HG02870 (cell line): ENCODE data around the gene MAP3K20.
"Not testable (repeated sequence)": the region's sequence is repeated elsewhere in the genome, so short reads cannot be mapped to it uniquely, and the experiment has no call there.

ENCODE experiments used
- ATAC-seq: cut with Tn5 transposase; IDR thresholded peaks from one replicate; pipeline ENCODE4 v1.9.1; 2021; ENCODE audit warnings: mild to moderate bottlenecking, moderate library complexity; ENCODE audit not compliant: unreplicated experiment

The MAP3K20 gene

DNA sequence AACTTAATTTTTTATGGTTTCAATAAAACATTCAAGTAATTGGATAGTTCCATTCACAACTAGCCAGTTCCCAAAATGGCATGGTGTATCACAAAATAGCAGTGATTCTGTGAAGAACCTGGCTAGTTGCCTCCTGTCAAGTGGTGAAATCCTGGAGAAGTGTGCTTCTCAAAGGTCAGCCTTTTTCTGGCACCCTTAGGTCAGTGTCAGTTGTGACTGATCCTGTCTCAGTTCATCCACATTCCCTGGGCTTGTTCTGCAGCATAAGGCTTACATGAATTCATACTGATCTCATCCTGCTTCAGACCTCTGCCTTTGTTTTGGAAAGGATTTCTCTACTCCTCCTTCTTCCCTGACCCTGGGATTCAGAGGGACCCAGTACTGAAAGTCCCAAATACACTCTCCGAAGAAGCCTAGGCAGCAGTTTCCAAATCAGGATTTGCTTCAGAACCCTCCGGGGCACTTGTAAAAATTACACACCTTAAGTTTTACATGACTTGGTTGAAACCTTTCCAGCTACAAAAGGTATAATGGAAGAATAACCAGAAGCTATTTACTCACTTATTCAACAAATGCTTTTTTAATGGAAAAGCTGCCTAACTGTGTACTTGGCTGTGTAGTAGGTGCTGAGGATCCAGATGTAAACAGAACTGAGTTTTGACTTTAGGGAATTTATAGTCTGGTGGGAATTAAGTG is 11.0 kb downstream of the MAP3K20 start:
- no peak for ATAC-seq

DNA sequence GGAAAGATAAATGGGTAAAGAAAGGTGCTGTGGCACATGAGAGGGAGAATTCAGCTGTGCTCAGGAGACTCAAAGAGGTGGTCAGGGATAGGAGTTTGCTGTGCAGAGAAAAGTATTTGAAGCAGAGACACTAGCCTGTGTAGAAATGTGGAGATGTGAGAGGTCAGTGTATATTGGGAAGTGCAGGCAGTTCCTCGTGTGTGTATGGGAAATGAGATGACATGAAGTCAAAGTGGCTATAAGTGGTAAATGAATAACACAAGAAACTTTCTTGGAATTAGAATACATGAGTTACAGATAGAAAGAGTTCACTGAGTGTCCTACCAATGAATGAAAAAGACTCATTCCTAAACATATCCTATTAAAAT is 11.6 kb downstream of the MAP3K20 start:
- ATAC-seq = no peak

DNA sequence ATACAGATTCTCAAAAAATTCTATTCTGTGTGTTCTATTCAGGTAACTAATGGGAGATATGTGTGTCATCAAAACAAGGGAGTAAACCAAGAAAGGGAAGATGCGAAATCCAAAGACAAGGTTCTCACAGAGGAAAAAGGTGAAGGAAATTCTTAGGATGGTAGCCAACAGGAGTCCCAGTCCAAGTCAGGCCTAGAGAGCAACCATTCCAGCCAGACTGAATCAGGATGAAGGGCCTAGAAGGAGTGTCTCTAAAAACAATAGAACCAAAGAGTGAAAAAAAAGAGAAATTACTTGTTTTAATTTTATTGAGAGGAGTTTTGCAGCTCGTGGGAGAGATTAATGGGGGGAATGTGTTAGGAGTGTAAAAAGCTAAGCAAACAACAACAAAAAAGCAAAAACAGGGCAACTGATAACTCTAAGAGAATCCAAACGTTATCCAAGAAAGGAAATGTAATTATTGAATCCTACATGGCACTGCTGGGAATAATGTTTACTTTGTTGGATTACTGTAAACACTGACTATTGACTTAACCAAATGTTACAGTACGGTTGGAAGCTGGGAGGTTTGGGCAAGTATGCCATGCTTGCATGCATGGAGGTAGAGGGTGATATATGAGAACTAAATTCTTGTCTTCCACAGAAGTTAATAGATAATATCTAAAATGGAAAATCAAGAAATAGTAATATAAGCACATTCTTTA is 12.3 kb downstream of the MAP3K20 start:
- no peak for ATAC-seq

DNA sequence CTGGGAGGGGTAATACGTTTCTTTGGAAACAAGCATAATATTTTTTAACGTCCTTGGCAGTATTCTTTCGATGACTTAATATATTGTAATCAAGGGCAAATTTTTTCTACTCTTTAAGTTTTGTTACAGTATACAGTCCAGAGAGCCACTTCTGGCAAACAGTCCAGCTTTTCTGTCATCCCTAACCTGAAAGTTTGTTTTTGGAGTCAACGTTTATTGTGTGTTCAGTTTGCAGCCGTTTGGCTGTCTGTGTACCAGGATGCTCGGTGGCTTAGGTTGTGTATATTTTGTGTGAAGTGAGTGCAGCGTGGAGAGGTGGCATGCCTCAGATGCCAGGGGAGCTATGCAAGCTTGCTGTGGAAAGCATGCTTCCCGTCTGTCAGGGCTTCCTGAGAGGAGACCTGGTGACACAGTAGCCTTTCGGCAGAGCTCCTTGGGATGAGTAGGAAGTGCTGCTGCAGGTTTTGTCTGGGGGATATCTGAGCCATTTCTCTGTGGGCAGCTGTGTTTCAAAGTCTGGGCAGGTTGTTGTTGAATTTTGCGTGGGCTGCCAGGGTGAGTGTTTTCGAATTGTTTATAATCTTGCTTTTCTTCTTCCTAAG is 14.7 kb downstream of the MAP3K20 start:
- no peak for ATAC-seq

DNA sequence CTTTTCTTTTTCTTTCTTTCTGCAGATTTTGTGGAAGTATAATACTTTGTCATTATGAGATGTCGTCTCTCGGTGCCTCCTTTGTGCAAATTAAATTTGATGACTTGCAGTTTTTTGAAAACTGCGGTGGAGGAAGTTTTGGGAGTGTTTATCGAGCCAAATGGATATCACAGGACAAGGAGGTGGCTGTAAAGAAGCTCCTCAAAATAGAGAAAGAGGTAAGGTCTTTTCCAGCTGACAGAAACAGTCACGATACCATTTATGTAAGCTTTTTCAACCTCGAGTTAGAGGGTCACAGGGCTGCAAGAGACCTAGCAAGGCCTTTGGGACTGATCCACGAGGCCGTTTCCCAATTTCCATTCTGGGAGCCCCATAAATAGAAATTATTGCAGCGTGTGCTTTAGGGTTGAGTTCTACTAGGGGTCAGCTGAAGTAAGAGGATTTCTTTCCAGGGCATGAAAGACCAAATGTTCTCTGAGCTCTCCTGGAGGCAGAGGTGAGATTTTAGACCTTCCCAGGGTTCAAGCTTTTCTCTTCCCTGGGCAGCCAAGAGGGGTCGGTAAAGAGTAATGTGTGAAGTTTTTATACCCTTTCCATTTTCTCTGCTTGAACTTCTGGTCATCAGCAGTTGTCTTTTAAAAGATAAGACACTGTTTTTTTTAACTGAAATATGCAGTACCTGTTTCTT is 15.5 kb downstream of the MAP3K20 start:
- no peak for ATAC-seq

DNA sequence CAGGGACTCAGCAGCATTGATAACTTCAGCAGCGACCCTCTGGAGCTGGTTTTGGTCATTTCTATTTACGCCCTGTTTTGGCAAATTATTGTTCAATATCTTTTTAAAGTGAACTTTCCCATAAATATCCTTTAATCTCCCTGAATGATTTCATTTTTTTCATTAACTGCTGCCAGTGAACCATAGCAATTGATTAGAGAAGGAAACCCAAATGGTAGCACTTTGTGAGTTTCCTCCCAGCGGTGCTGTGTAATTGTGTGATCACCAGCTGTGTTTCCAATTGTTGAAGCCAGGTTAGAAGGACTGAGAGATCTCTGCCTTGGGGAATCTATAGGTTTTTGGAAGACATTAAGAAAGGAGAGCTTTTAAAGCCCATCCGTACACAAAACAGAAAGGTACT is 16.3 kb downstream of the MAP3K20 start:
- no peak for ATAC-seq

DNA sequence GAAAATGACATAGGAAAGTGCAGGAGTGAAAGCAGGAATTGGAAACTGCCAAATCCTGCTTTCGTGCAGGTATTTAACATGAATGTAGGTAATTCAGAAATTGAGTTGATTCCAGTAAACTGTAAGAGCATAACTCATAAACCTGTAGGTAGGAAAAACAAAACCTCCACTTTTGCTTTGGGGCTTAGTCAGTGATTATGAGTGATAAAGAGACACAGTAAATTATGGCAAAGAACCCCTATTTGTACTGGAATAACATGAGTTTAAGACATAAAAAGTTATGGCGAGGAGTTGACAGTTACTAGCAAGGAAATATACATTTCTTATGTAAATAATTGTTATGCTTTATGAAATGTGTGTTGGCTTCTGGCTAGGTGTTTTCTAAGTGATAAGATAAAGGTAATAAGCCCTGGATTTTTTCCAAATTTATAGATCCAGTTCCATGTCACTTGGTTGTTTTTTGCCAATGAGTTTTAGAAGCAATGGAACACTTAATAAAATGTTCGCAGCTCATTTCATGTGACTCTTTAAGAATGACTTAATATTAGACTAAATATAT is 17.3 kb downstream of the MAP3K20 start:
- no peak for ATAC-seq

DNA sequence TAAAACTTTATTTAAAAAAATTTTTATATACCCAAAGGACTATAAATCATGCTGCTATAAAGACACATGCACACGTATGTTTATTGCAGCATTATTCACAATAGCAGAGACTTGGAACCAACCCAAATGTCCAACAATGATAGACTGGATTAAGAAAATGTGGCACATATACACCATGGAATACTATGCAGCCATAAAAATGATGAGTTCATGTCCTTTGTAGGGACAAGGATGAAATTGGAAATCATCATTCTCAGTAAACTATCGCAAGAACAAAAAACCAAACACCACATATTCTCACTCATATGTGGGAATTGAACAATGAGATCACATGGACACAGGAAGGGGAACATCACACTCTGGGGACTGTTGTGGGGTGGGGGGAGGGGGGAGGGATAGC is 18.0 kb downstream of the MAP3K20 start:
- ATAC-seq = not testable (repeated sequence)

DNA sequence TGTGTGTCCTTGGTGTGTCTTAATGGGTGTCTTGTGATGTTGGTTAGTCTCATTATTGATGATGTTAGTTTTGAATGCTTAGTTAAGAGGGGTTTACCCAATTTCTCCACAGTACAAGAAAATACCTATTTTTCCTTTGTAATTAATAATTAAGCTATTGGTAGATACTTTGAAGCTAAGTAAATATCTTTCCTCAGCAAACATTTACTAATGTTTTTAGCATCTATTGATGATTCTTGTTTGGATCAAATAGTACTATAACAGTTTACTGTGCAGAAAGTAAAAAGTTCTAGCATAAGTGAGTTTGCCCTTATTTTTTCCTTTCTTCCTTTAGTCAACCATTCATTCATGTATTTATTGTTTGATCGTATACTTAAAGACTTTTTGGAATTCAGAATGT is 19.1 kb downstream of the MAP3K20 start:
- no peak for ATAC-seq

DNA sequence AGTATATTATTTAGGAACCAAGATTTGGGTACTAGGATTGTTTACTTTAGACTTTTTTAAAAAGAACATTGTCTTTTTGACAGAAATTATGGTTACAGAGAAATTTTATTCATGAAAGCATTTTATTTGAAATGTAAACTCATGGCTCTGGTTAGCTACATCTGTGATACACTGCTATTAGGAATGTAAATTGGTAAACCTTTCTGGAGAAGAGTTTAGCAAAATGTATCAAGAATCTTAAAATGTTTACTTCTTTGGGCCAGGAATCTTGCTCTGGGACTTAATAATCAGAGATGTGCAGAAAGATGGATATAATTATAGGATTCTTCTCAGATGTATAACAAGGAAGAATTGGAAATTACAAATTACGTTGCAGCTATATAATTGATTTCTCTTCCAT is 19.7 kb downstream of the MAP3K20 start:
- no peak for ATAC-seq

DNA sequence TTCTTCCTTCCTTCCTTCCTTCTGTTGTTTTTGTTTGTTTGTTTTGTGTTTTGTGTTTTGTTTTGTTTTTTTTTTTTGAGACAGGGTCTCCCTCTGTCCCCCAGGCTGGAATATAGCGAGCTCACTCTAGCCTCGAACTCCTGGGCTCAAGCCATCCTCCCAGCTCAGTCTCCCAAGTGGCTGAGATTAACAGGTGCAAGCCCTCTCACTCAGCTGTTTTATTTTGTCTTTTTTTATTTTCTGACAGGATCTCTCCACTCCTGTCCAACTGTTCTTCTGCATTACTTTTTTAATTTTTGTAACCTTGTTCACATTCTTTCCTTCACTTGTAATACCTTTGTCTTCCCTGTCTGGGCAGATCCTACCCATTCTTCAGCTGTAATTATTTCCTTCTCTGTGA is 23.6 kb downstream of the MAP3K20 start:
- no peak for ATAC-seq

DNA sequence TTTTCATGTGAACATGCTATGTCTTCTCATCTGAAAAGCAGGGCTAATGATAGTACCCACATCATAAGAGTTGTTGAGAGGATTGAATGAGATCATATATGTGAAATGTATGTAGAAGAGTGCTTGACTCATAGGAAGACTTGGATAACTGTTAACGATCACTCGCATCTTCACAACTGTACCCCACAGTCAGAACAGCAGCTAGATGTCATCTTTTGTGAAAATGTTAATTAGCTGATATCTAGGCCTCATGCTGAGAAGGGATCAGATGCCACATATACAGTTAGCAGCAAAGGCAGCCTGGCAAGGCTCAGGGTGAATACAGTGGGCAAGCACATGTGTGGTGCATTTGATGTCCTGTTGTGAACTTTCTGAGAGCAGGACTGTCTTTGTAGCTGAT is 24.2 kb downstream of the MAP3K20 start:
- ATAC-seq = no peak

DNA sequence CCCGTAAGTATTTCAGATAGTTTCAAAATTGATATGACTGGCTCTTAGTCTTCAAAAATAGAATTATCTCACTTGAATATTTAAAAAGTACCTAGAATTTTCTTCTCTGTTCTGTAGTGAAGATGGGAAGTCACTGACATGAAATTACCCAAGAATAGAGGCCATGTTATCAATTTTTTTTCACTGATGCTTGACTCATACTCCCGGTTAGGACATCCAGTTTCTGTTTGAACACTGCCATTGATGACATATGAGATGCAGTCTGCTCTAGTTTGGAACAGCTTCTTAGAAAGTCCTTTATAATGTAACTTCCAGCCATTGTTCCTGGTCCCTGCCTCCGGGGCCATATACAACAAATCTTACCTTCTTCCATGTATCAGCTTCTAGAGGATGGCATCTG is 26.0 kb downstream of the MAP3K20 start:
- peak; percentile 84 for ATAC-seq

DNA sequence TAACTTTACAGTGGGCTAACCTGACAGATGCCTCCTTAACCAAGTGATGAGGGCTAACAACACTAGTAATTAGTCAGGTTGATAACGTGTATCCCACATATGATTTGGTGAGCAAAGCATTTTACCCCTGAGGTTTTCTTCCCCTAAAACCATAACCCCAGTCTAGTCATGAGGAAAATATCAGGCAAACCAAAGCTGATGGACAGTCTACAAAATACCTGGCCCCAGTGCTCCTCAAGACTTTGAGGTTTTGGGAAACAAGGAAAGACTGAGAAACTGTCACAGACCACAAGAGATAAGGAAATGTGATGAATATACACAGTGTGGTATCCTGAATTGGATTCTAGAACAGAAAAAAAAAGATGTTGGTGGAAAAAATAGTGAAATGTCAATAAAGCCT is 28.5 kb downstream of the MAP3K20 start:
- ATAC-seq = no peak

DNA sequence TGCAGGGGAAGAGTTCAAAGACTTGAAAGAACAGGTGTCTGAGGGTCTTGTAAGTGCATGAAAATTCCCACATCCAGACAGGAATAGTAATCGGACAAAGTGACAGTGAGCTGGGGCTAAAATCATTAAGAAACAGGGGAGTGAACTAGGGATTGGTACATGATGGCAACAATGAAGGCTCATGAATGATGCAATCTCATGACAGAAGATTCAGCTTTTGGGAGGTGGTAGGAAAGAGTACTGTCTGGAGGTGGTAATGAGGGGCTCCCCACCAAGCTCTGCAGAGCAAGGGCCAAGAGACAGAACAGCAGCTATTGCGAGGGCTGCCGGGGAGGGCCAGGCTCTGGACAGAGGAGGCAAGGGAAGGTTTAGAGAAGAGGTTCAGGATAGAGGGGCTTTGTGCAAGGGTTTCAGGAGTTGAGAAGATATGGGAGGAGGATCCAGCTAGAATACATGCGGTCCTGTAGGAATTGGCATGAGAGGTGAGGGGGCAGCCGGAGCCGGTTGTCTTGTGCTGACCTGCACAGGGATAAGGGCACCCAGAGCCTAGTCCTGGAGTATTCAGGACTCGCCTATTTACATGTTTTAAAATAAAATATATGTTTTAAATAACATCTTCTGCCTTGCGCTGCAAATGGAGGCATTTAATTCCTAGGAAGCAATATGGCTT is 31.4 kb downstream of the MAP3K20 start:
- no peak for ATAC-seq

DNA sequence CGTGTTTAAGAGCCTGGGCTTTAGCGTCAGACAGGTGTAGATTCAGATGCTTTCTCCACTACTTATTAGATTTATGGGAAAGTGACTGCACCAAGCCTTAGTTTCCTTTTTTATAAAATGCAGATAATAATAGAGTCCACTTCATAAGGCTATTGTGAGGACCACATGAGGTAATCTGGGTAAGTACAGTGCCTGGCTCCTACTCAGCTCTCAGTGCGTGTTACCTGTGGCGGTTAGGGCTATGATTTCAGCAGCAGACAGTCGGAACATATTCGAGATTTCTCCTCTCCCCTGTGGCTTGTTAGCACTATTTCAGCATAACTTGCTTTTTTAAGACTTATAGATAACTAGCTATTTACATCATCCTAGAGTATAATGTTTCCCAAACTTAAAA is 32.0 kb downstream of the MAP3K20 start:
- ATAC-seq = no peak

DNA sequence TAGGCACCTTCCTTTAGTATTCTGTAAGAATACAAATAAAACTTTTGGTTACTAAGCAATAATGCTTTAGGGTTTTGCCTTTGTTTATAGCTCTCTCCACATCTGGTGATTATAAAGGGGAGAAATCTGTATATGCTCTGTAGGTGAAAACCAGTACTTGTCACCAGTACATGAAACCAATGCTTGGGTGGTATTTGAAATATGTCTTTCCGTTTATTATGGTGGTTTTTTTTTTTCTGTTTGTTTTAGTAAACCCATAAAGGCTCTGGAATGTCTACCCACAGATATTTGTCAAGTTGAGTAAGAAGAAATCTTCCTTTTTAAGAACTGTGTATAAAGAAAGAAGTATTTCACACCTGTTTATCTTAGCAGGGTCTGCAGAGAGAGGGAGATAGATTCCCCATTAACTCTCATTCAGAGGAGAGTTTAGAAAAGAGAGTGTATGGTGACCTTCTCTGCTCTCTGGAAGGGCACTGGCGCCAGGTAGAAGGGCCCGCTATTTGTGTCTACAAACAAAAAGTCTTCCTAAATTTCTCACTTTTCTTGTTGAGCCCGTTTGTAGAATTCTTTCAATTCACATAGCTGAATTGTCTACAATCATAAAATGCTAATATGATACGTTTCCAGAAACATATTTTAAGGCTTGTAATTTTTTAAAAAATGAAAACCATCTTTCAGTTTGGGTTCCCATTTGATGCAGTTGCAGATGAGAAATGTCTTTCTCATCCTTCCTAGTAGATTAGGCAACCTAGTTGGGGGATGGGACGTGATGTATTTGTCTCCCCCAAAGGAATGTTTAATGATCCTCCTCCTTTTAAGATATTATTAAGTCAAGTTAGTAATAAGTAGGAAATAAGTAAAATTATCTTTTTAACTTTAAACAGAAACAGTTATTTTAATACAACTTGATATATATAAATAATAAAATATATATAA is 33.9 kb downstream of the MAP3K20 start:
- no peak for ATAC-seq

DNA sequence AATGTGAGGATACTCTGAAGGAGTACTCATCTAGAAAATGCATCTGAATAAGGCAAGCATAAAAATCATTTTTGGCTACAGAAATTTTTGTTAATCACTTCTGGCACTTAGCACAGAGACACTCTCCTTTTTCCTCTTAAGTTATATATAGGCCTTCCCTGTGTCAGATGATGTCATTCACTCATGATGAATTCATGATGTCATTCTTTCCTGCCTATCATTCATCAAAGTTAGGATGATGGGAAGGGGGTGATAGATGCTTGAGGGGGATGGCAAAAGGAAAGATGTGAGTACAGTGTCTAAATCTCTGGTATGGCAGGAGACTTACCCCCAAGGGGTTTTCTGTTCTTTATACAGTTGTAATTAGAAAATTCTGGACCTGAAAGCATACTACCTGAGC is 42.0 kb downstream of the MAP3K20 start:
- ATAC-seq = no peak

DNA sequence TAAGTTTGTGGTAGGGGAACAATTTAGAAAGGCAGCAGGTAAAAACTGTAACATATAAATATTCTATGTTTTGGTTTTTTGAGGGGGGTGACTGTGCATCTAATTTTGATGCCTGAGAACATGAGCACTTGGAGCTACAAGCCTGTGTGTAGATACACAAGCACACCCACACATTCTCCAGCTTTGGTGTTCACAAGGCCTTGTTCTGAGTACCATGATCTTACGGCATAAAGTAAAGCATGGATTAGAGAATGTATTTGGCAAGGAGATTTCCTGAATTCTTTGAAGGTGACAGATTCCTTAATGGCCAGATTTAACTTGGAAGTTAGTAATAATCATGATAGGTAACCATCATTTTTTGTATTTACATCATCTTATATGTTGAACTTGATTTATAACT is 42.7 kb downstream of the MAP3K20 start:
- no peak for ATAC-seq
